Uterus (tissue), 2 donors: ENCODE data around the gene LPCAT1.

Experiments used
- POLR2A ChIP-seq, 2 donors: fragments of 450-650 bp; IDR thresholded peaks; one replicate each; pipeline ENCODE4 v1.6.1; 2016; ENCODE audit warnings: antibody characterized with exemption in 2 of 2, mild to moderate bottlenecking in 1 of 2, moderate library complexity in 1 of 2
- TF ChIP-seq, protein P1 (sequence below), 4 experiments: fragments of 200-600 bp in 2 of 4; fragments of 450-650 bp in 2 of 4; sonication (generic) in 2 of 4; IDR thresholded peaks; one replicate each; pipeline ENCODE4 v1.5.1; 2016 to 2019; ENCODE audit warnings: antibody characterized with exemption in 4 of 4, mild to moderate bottlenecking in 2 of 4, moderate library complexity in 1 of 4

DNA sequence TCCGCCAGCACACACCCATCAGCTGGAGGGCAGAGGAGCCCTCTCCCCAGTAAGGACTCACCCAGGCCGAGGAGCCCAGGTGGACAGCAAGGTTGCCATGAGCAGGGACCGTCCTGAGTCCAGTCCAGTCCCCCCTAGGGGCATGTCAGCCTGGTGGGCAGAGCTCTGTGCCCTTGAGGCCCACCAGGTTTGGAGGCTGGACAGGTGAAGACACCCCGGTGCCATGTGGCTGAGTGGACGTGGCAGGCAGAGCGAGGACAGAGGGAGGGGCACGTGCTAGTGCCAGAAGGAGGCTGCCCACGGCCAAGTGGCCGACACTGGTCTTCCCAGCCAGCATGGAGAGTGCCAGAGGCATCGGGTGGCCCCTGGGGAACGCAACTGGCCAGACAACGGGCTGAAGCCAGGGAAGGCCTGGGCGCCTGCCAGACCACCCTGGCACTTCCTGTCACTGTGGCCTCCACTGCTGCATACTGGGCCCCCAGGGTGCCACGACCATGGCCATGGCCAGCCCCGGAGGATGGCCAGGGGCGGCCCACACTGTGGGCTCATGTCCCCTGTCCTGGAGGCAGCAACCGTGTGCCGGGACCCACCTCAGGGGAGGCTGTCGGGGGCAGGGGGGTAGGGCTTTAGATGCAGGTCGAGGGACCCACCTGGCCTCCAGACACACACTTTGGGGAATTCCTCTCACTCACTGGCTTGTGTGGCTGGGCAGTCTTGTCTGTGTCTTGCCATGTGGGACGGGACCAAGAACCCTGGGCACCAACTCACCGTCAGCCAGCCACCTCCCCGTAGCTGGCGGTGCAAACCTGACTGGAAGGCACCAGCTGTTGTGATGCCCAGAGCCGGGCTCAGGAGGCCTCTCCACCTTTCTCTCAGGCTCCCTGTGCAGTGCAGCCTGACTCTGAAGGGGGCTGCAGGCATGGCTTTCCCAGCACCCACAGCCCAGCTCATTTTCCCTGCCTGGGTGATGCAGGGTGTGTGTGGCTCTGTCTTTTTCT lies 42.3 kb upstream of the LPCAT1 start:
- no peak for TF ChIP-seq POLR2A (IDR thresholded peaks at IDR 0.05)
- TF ChIP-seq, protein P1, sequence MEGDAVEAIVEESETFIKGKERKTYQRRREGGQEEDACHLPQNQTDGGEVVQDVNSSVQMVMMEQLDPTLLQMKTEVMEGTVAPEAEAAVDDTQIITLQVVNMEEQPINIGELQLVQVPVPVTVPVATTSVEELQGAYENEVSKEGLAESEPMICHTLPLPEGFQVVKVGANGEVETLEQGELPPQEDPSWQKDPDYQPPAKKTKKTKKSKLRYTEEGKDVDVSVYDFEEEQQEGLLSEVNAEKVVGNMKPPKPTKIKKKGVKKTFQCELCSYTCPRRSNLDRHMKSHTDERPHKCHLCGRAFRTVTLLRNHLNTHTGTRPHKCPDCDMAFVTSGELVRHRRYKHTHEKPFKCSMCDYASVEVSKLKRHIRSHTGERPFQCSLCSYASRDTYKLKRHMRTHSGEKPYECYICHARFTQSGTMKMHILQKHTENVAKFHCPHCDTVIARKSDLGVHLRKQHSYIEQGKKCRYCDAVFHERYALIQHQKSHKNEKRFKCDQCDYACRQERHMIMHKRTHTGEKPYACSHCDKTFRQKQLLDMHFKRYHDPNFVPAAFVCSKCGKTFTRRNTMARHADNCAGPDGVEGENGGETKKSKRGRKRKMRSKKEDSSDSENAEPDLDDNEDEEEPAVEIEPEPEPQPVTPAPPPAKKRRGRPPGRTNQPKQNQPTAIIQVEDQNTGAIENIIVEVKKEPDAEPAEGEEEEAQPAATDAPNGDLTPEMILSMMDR (IDR thresholded peaks at IDR 0.05) = no peak
